ES-I3 (cell line): ENCODE data around the gene ZDHHC18.
"Not testable (repeated sequence)": the region's sequence is repeated elsewhere in the genome, so short reads cannot be mapped to it uniquely, and the experiment has no call there.

Experiments used
- H3K36me3 ChIP-seq: 2 replicates; pipeline ENCODE4 v1.6.1; 2013; ENCODE audit warnings: mild to moderate bottlenecking, low read length, control low read depth, moderate library complexity; ENCODE audit not compliant: insufficient read depth
- H3K4me1 ChIP-seq: 2 replicates; pipeline ENCODE4 v1.6.1; 2013; ENCODE audit warnings: mild to moderate bottlenecking, control low read depth, low read length; ENCODE audit not compliant: insufficient read depth
- H3K9ac ChIP-seq: 2 replicates; pipeline ENCODE4 v1.6.1; 2013; ENCODE audit warnings: low read depth, mild to moderate bottlenecking, low read length, moderate library complexity
- H3K9me3 ChIP-seq: 2 replicates; pipeline ENCODE4 v1.6.1; 2013; ENCODE audit warnings: mild to moderate bottlenecking, low read length, moderate library complexity; ENCODE audit not compliant: control insufficient read depth, insufficient read depth

Gene ZDHHC18

GRCh38 chr1:26787706-26788514 lies 38.6 kb upstream of the ZDHHC18 start, which contains the start of gene PIGV:
Gene PIGV, plus strand, starts transcription at chr1:26787950. Its CDS starts 2,866 bp downstream, at chr1:26790816.
- Histone ChIP-seq H3K36me3 (no peaks in the 10 kb centered on the region; the same call in 1 of the 2 replicates), H3K9me3 (no peaks in the 10 kb centered on the region), H3K4me1 (peaks cover 15% of the 10 kb centered on the region), H3K9ac (peak within 1 kb of the TSS; percentile 89)

DNA sequence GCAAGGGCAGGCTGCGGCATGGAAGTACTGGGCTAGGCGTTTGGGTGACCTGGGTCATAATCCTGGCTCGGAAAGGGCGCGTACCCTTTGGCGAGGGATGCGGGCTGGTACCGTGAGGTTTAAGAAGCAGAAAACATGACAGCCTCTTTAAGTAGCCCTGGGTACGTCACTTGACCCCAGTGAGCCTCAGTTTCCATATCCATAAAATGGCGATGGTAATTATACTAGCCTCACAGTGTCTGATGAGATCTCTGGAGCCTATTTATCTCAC lies 38.0 kb upstream of the ZDHHC18 start:
- Histone ChIP-seq H3K9ac (peak overlapping the region; percentile 89), H3K4me1 (peaks cover 15% of the 10 kb centered on the region), H3K36me3 (peaks cover 4% of the 10 kb centered on the region; the same call in 1 of the 2 replicates), H3K9me3 (no peaks in the 10 kb centered on the region)

DNA sequence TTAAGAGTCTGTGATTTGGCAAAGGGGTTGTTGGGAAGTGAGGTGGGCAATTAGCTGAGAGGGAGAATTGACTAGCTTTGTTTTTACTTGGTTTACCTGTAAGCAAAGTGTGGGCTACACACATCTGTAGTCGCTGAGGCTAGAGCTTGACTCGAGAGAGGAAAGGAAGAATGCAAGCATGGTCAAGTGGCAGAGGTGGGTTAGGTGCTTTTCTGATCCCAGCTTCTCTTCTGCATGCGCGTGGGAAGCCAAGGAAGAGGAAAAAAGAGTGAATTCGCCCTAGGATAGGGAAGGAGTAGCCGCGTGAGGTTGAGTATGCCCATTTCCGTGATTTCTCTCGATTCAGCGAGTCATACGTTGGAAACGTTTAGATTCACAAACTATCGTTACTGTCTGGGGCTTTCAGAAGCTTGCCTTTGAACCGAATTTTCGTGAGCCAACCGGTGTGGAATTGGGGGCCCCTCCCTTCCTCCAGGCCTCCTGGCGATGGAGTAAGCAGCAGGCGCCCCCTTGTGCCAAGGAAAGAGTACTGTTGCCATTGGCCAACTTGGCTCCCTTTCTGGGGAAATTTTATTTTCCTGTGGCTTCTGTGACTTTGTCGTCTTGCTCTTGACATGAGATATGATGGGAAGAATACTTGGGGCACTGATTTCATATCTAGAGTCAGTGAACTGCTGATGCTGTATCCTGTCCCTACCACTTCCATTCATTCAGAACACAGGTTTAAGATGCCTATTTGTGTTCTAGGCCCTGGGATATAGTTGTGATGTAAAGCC lies 37.5 kb upstream of the ZDHHC18 start:
- H3K36me3 ChIP-seq = peaks cover 4% of the 10 kb centered on the region; the same call in 1 of the 2 replicates
- H3K9ac ChIP-seq = peak overlapping the region; percentile 89
- H3K9me3 ChIP-seq = no peaks in the 10 kb centered on the region
- H3K4me1 ChIP-seq = peaks cover 15% of the 10 kb centered on the region

GRCh38 chr1:26789612-26789865 lies 36.9 kb upstream of the ZDHHC18 start:
- Histone ChIP-seq H3K9ac (no peak overlapping the region), H3K4me1 (peaks cover 15% of the 10 kb centered on the region), H3K9me3 (no peaks in the 10 kb centered on the region), H3K36me3 (peaks cover 4% of the 10 kb centered on the region; the same call in 1 of the 2 replicates)

- Histone ChIP-seq H3K9me3 (no peaks in the 10 kb centered on the region), H3K9ac (no peak overlapping the region), H3K4me1 (peaks cover 15% of the 10 kb centered on the region)
Measured at GRCh38 chr1:26789931-26790330, 36.6 kb upstream of the ZDHHC18 start.

GRCh38 chr1:26790551-26790953 lies 35.9 kb upstream of the ZDHHC18 start:
- no peak overlapping the region for H3K9ac ChIP-seq
- peaks cover 4% of the 10 kb centered on the region; the same call in 1 of the 2 replicates for H3K36me3 ChIP-seq
- peaks cover 15% of the 10 kb centered on the region for H3K4me1 ChIP-seq
- no peaks in the 10 kb centered on the region for H3K9me3 ChIP-seq

More at GRCh38 chr1:26789931-26790330, 36.6 kb upstream of the ZDHHC18 start:
- H3K36me3 ChIP-seq = peaks cover 4% of the 10 kb centered on the region; the same call in 1 of the 2 replicates

DNA sequence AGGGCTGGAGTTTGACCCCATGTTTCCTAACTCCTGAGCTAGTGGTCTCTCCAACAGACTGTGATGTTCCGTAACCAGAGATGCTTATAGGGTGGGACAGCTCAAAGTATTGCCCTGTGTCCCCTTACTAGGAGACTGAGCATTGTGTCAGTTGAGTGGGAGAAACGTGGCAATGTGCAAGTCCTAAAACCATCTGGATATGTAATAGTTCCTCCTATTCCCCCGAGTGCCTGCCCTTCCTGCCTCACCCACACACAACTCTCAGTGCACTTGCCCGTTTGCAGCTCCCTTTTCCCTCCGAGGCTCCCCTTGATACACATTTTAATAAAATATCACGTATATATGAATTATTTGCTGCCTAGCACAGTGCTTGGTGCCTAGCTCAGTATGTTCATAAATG lies 35.3 kb upstream of the ZDHHC18 start:
- peaks cover 4% of the 10 kb centered on the region; the same call in 1 of the 2 replicates for H3K36me3 ChIP-seq
- H3K9me3 ChIP-seq = no peaks in the 10 kb centered on the region
- H3K9ac ChIP-seq = no peak overlapping the region
- peaks cover 10% of the 10 kb centered on the region for H3K4me1 ChIP-seq

DNA sequence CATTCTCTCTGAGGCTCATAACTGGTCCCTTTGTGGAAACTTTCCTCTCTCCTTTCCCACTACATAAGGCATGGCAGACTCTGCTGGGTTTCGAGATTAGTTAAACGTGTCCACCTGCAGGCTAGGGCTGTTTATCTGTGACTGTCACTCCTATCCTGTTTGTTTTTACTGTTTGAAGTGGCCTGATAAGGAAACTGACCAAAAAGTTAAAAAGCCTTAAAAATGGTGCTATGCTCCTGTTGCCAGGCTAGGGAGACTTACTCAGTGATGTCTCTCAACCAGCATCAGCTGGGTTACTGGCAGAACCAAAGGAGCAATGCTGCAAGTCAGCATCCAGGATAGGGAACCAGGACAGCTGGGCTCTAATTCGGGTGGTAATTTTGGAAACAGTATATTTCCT lies 34.9 kb upstream of the ZDHHC18 start:
- H3K4me1 ChIP-seq = peaks cover 5% of the 10 kb centered on the region
- peaks cover 4% of the 10 kb centered on the region; the same call in 1 of the 2 replicates for H3K36me3 ChIP-seq
- no peak overlapping the region for H3K9ac ChIP-seq

GRCh38 chr1:26792924-26793323 lies 33.6 kb upstream of the ZDHHC18 start:
- Histone ChIP-seq H3K4me1 (no peaks in the 10 kb centered on the region), H3K9me3 (no peaks in the 10 kb centered on the region), H3K36me3 (peaks cover 4% of the 10 kb centered on the region; the same call in 1 of the 2 replicates), H3K9ac (no peak overlapping the region)

More for the DNA sequence above, 34.9 kb upstream of the ZDHHC18 start:
- no peaks in the 10 kb centered on the region for H3K9me3 ChIP-seq

DNA sequence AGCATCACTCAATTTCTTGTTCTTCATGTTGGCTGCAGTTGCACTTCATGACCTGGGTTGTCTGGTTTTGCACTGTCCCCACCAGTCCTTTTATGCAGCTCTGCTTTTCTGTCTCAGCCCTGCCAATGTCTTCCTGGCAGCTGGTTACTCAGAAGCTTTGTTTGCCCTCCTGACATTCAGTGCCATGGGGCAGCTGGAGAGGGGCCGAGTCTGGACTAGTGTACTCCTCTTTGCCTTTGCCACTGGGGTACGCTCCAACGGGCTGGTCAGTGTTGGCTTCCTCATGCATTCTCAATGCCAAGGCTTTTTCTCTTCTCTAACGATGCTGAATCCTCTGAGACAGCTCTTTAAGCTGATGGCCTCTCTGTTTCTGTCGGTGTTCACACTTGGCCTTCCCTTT lies 32.1 kb upstream of the ZDHHC18 start:
- Histone ChIP-seq H3K9ac (no peak overlapping the region), H3K36me3 (peaks cover 7% of the 10 kb centered on the region; the same call in 1 of the 2 replicates), H3K9me3 (no peaks in the 10 kb centered on the region), H3K4me1 (0 out of 2 replicates have a peak, but pooled peaks cover 4% of the 10 kb centered on the region)

- Histone ChIP-seq H3K36me3 (peaks cover 7% of the 10 kb centered on the region; the same call in 1 of the 2 replicates), H3K9ac (no peak overlapping the region), H3K4me1 (peaks cover 14% of the 10 kb centered on the region), H3K9me3 (no peaks in the 10 kb centered on the region)
Measured at GRCh38 chr1:26797627-26798026, 28.9 kb upstream of the ZDHHC18 start.

GRCh38 chr1:26799479-26800142 lies 26.9 kb upstream of the ZDHHC18 start:
- H3K9ac ChIP-seq = no peak overlapping the region
- H3K36me3 ChIP-seq = peaks cover 4% of the 10 kb centered on the region; the same call in 1 of the 2 replicates
- peaks cover 14% of the 10 kb centered on the region for H3K4me1 ChIP-seq
- no peaks in the 10 kb centered on the region for H3K9me3 ChIP-seq

DNA sequence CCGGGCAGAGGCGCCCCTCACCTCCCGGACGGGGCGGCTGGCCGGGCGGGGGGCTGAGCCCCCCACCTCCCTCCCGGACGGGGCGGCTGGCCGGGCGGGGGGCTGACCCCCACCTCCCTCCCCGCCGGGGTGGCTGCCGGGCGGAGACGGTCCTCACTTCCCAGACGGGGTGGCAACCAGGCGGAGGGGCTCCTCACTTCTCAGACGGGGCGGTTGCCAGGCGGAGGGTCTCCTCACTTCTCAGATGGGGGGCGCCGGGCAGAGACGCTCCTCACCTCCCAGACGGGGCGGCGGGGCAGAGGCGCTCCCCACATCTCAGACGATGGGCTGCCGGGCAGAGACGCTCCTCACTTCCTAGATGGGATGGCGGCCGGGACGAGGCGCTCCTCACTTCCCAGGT lies 22.6 kb upstream of the ZDHHC18 start:
- H3K9me3 ChIP-seq, H3K36me3 ChIP-seq, H3K9ac ChIP-seq: not testable (repeated sequence)
- peaks cover 12% of the 10 kb centered on the region for H3K4me1 ChIP-seq

DNA sequence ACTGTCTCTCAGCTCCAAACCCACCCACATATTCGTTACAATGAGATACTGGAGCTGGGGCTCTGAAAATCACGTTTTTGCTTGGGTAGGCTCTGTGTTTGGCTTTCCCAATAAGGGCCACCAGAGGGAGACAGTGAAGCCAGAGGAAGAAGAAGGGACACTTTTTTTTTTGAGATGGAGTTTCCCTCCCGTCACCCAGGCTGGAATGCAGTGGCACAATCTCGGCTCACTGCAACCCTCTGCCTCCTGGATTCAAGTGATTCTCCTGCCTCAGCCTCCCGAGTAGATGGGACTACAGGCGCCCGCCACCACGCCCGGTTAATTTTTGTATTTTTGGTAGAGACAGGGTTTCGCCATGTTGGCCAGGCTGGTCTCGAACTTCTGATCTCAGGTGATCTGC lies 16.4 kb upstream of the ZDHHC18 start:
- H3K4me1 ChIP-seq, H3K9ac ChIP-seq, H3K9me3 ChIP-seq, H3K36me3 ChIP-seq: not testable (repeated sequence)
